Measurements from ENCODE around the gene CDHR2.
"Not testable (repeated sequence)": the region's sequence is repeated elsewhere in the genome, so short reads cannot be mapped to it uniquely, and the experiment has no call there.

CDHR2 gene

DNA sequence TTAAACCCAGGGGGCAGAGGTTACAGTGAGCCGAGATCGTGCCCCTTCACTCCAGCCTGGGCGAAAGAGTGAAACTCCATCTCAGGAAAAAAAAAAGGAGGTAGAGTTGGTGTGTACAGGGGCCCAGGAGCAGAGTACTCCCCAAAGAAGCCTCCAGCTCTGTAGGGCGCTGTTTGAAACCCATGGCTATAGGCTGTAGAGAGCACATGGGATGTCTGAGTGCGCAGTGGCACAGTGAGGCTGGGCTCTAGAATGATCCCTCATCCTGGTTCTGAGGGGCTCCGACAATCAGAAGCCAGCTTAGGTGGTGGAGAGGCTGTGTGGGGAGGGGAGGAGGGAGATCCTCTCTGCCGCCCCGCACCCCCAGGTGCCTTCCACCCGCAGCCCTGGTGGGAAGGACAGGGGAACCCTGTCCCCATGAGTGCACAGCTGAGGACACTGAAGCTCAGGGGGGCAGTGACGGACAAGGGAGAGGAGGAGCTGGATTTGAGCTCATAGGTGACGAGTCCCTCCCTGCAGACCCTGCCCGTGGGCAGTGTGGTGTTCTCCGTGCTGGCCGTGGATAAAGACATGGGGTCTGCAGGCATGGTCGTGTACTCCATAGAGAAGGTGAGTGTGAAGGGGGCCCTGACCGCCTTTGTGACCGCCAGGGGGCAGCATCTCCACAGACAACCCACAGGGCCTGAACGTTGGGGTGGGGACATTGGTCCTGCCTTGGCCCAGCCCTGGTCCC, 24.6 kb downstream of the CDHR2 start:
- DNase-seq (ENCODE audit: low read depth): peak; percentile 58

GRCh38 chr5:176574297-176574591, 25.1 kb downstream of the CDHR2 start:
- no peak for DNase-seq (ENCODE audit: low read depth)

DNA sequence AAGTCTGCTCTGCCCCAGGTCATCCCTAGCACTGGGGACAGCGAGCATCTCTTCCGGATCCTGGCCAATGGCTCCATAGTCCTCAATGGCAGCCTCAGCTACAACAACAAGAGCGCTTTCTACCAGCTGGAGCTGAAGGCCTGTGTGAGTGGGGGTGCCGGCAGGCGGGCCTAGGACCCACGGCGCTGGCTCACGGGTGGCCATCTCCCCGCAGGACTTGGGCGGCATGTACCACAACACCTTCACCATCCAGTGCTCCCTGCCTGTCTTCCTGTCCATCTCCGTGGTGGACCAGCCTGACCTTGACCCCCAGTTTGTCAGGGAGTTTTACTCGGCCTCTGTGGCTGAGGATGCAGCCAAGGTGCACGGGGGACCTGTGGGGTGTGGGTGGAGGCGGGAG, 25.9 kb downstream of the CDHR2 start:
- DNase-seq (ENCODE audit: low read depth): no peak

- no peak for DNase-seq (ENCODE audit: low read depth)
Observed at GRCh38 chr5:176575488-176576422, 26.6 kb downstream of the CDHR2 start.

- no peak for DNase-seq (ENCODE audit: low read depth)
Observed at GRCh38 chr5:176577312-176578176, 28.4 kb downstream of the CDHR2 start.

- DNase-seq (ENCODE audit: low read depth): no peak
Observed at GRCh38 chr5:176578391-176578808, 29.3 kb downstream of the CDHR2 start.

DNA sequence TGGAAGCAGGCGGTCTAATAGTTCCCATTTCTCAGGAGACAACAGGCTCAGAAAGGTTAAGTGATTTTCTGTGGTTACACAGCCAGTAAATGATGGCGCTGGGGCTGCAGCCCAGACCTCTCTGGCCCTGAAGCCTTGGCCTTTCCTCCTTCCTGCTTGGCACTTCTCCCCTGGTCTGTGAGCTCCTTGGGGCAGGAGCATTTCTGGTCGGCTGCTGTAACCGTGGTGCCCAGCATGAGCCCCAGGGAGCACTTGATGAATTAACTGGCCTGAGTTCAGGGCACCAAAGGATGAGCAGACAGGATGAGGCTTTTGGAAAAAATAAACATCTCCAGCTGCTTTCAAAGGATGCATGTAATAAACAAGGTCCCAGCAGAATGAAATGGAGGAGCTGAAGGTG, 30.2 kb downstream of the CDHR2 start:
- DNase-seq (ENCODE audit: low read depth): no peak

GRCh38 chr5:176581361-176581760, 32.2 kb downstream of the CDHR2 start:
- DNase-seq (ENCODE audit: low read depth): no peak

DNA sequence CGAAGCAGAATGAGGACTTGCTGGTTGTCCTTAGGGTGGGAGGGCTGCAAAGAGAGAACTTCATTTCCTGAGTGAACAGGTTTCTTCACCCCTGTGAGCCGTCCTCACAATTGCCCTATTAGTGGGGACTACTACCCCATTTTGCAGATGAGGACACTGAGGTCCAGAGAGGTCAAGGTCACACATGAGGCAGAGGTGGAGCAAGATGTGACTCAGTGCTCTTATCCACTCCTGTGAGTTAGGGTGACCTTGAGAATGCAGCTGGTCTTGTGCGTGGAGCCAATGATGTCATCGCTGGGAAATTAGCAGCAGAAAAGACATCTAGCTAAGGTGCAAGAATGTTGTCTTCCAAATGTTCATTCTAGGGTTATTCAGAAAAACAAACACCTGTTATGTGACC, 33.9 kb downstream of the CDHR2 start:
- no peak for DNase-seq (ENCODE audit: low read depth)

DNA sequence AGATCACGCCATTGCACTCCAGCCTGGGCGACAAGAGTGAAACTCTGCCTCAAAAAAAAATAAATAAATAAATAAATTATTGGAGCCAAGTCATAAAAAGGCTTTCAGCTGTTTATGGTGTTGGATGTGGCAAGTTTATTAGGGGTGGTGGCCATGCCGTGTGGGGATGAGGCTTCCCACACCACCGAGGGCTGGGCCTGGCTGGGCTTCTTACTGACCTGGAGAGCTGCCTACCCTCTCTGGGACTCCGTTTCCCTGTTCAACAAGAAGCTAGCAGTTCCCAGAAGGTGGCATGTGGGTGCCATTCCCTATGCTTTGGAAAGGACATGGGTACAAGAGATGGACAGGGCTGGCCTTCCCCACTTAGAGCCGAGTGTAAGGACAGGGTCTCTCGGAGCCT, 38.3 kb downstream of the CDHR2 start:
- no peak for DNase-seq (ENCODE audit: low read depth)

- no peak for DNase-seq (ENCODE audit: low read depth)
Observed at GRCh38 chr5:176588297-176588696, 39.2 kb downstream of the CDHR2 start.

DNA sequence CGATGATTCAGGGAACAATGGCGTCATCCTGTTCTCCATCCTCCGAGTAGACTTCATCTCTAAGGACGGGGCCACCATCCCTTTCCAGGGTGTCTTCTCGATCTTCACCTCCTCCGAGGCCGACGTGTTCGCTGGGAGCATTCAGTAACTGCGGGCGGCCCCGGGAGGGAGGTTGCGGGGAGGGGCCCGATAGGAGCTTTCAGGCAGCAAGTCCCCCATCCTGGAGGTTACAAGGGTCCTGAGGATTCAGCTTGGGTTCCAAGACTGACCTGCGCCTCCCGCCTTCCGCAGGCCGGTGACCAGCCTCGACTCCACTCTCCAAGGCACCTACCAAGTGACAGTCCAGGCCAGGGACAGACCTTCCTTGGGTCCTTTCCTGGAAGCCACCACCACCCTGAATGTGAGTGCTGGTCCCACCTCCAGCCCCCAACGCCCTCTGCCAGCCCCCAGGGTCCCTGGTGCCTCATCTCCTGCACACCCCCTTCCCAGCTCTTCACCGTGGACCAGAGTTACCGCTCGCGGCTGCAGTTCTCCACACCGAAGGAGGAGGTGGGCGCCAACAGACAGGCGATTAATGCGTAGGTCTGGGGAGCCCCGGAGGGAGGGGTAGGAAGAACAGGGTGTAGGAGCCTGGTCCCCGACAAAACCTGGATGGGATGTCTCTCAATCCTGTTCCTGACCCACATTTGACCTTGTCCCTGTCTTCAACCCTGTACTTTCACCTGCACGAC, 40.1 kb downstream of the CDHR2 start:
- no peak for DNase-seq (ENCODE audit: low read depth)

- DNase-seq (ENCODE audit: low read depth): no peak
Observed at GRCh38 chr5:176590035-176590717, 41.0 kb downstream of the CDHR2 start.

GRCh38 chr5:176591667-176592066, 42.5 kb downstream of the CDHR2 start:
- not testable (repeated sequence) for DNase-seq (ENCODE audit: low read depth)

GRCh38 chr5:176592573-176592972, 43.4 kb downstream of the CDHR2 start:
- DNase-seq (ENCODE audit: low read depth): no peak

DNA sequence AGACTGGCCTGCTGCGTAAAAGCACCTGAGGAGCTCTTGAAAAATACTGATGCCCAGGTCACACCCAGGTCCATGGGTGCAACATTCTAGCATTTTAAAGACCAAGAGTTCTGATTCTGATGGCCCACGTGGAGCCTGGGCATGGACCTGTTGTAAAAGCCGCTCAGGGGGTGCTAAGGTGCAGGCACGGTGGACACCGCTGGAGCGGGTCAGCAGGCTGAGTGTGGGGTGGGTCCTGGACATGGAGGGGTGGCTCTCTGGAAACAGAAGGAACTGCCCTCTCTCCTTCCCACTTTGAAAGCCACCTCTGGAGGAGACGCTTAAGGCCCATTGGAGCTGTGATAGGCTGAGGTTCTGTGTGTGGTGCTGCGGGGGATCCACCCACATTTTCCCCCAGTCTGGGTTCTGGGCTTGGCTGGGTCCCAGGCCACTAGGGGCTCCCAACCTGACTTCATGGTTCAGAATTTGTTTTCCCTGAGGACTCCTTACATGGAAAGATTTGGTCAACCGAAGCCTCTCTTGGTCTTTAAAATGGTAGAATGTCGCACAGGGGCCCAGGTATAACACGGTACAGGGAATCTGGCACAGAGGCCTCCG, 44.2 kb downstream of the CDHR2 start:
- no peak for DNase-seq (ENCODE audit: low read depth)

DNA sequence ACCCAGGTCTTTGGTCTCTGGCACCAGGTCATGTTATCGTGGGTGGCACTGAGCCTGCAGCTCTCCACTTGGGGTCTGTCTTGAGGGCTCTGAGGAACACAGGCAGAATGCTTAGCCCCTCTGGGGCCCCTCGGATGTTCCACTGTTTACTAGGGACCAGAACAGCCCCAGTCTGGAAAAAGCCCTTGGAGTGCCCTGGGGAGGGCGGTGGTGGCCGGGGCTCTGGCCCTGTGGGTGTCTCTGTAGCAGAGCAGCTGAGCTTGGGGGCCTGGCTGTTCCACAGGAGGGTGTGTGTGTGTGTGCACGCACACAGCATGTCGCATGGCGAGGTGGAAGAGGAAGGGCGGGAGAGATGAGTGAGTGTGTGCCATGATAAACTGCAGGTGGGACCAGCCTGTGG, 45.4 kb downstream of the CDHR2 start:
- DNase-seq (ENCODE audit: low read depth): no peak

DNA sequence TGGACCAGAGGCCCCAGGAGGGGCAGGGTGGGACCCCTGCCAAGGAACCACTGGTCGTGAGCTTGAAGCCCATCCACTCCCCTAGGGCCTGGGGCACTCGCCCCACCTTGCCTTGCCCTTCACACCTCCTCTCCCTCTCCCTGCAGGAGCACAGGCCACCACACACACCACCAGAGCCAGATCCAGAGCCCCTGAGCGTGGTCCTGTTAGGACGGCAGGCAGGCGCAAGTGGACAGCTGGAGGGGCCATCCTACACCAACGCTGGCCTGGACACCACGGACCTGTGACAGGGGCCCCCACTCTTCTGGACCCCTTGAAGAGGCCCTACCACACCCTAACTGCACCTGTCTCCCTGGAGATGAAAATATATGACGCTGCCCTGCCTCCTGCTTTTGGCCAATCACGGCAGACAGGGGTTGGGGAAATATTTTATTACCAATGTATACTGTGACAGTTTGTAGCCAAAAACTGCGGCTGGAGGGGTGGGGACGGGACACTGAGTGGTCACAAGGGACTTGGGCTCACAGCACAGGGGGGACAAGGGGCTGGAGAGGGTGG, 46.3 kb downstream of the CDHR2 start:
- no peak for DNase-seq (ENCODE audit: low read depth)

GRCh38 chr5:176596069-176596644, 47.0 kb downstream of the CDHR2 start:
- DNase-seq (ENCODE audit: low read depth): no peak
